Prostate gland (tissue), 2 donors: ENCODE results near the gene FBXO34. TPM values are rescaled to one million over a fixed set of nuclear protein-coding genes. Genes with fewer than 3 reads are reported as not detected.
"Not testable (repeated sequence)": the region's sequence is repeated elsewhere in the genome, so short reads cannot be mapped to it uniquely, and the experiment has no call there.

ENCODE experiments used
- DNase-seq: peaks from one replicate; pipeline ENCODE4 v3.0.0-alpha.2; 2019; ENCODE audit warnings: low spot score
- H3K27ac ChIP-seq, 2 donors: fragments of 200-600 bp; sonication (generic); 2 replicates each; pipeline ENCODE4 v1.5.1; 2017 to 2019
- H3K27me3 ChIP-seq: fragments of 200-600 bp; sonication (generic); replicated peaks from 2 replicates; pipeline ENCODE4 v1.5.1; 2019; ENCODE audit not compliant: insufficient read depth
- H3K36me3 ChIP-seq, 2 donors: fragments of 200-600 bp; sonication (generic); 1 replicate in 1 of 2; 2 replicates in 1 of 2; pipeline versions ENCODE4 v1.5.1 to v1.8.1; 2017 to 2019
- H3K4me1 ChIP-seq: fragments of 200-600 bp; sonication (generic); replicated peaks from 2 replicates; pipeline ENCODE4 v1.5.1; 2019
- H3K4me3 ChIP-seq, 2 donors: fragments of 200-600 bp; sonication (generic); 2 replicates each; pipeline ENCODE4 v1.5.1; 2017 to 2019
- H3K9me3 ChIP-seq: fragments of 200-600 bp; sonication (generic); 2 replicates; pipeline ENCODE4 v1.5.1; 2017
- POLR2A ChIP-seq: fragments of 450-650 bp; IDR thresholded peaks from one replicate; pipeline ENCODE4 v1.6.1; 2016; ENCODE audit warnings: antibody characterized with exemption, mild to moderate bottlenecking
- POLR2AphosphoS5 ChIP-seq: sonication (generic); formaldehyde crosslinking; IDR thresholded peaks from one replicate; pipeline ENCODE4 v1.6.1; 2017; ENCODE audit warnings: antibody characterized with exemption
- WGBS: methylation state at CpG from one replicate; pipeline ENCODE4 v1.1.5; 2018; 5-methylcytosine and 5-hydroxymethylcytosine counted together
- intact Hi-C: fragments of 100-400 bp; cut with DNase I; formaldehyde crosslinking; loops from one replicate; pipeline ENCODE4 v1.14.2; 2022
- total RNA-seq, 2 donors: library from RNA; depleted of rRNA; stranded (reverse); fragments of >200 nt; gene quantifications; one replicate each; pipeline ENCODE4 v1.1.0, GENCODE V29; 2016
- TF ChIP-seq, protein P1 (sequence below), 4 experiments: fragments of 200-600 bp in 2 of 4; fragments of 450-650 bp in 2 of 4; sonication (generic) in 2 of 4; IDR thresholded peaks; 1 replicate in 3 of 4; 2 replicates in 1 of 4; pipeline ENCODE4 v1.5.1; 2016 to 2019; ENCODE audit warnings: antibody characterized with exemption in 4 of 4, mild to moderate bottlenecking in 2 of 4, moderate library complexity in 2 of 4

Gene FBXO34
- total RNA-seq, 2 donors from 2014 or later: 37.8 to 73.3 TPM

DNA sequence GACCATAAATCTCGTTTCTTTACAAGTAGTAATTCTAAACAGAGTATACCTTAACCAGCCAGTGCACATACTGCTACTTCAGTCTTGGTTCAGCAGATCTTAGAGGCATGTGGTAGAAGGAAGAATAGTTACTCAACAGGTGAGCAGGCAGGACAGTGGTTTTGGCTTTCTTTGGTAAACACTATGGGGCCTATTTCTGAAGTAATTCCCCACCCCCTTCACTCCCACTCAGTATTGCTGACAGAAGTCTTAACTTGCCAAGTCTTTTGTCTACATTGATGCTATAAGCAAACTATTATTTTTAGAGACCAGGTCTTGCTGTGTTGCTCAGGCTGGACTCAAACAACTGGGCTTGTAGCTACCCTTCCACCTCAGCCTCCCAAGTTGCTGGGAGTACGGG lies 68.5 kb downstream of the FBXO34 start:
- no peaks in the 10 kb centered on the region for H3K9me3 ChIP-seq
- WGBS: 37% methylated on average over 2 of the region's 2 CpGs
- H3K27me3 ChIP-seq: no peaks in the 10 kb centered on the region
- H3K4me1 ChIP-seq: peaks cover 4% of the 10 kb centered on the region
- no peaks in the 10 kb centered on the region for H3K36me3 ChIP-seq
- intact Hi-C loops: no loop called here
- TF ChIP-seq POLR2AphosphoS5 (peak; percentile 8), POLR2A (no peak)
- TF ChIP-seq, protein P1, sequence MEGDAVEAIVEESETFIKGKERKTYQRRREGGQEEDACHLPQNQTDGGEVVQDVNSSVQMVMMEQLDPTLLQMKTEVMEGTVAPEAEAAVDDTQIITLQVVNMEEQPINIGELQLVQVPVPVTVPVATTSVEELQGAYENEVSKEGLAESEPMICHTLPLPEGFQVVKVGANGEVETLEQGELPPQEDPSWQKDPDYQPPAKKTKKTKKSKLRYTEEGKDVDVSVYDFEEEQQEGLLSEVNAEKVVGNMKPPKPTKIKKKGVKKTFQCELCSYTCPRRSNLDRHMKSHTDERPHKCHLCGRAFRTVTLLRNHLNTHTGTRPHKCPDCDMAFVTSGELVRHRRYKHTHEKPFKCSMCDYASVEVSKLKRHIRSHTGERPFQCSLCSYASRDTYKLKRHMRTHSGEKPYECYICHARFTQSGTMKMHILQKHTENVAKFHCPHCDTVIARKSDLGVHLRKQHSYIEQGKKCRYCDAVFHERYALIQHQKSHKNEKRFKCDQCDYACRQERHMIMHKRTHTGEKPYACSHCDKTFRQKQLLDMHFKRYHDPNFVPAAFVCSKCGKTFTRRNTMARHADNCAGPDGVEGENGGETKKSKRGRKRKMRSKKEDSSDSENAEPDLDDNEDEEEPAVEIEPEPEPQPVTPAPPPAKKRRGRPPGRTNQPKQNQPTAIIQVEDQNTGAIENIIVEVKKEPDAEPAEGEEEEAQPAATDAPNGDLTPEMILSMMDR (IDR thresholded peaks at IDR 0.05): no peak
- H3K27ac ChIP-seq: peak overlapping the region in 1 of 2 donors; percentile 22
- no peak overlapping the region for H3K4me3 ChIP-seq
- DNase-seq: no peak

DNA sequence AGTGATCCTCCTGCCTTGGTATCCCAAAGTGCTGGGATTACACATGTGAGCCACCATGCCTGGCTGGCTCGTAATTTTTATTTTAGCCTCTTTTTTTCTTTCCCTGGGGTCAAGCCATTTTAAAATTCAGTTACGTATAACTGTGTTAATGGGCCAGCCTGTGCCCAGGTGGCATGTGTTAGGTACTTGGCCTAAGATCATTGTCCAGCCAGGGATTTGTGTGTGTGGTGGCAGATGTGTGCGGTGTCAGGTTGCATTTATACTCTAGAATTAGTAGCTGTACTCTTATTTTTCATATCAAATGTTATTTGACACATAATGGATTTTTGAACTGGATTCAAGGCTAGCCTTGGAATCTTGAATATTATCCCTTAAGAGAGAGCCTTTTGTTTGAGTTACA lies 69.3 kb downstream of the FBXO34 start:
- DNase-seq: no peak
- no peak overlapping the region for H3K27ac ChIP-seq
- intact Hi-C loops: no loop called here
- H3K9me3 ChIP-seq: no peaks in the 10 kb centered on the region
- TF ChIP-seq, protein P1 (IDR thresholded peaks at IDR 0.05): no peak
- TF ChIP-seq POLR2AphosphoS5 (no peak), POLR2A (no peak)
- WGBS: 82% methylated on average over 3 of the region's 3 CpGs
- no peaks in the 10 kb centered on the region for H3K36me3 ChIP-seq
- no peak overlapping the region for H3K4me3 ChIP-seq
- H3K27me3 ChIP-seq: no peaks in the 10 kb centered on the region
- H3K4me1 ChIP-seq: peaks cover 4% of the 10 kb centered on the region

DNA sequence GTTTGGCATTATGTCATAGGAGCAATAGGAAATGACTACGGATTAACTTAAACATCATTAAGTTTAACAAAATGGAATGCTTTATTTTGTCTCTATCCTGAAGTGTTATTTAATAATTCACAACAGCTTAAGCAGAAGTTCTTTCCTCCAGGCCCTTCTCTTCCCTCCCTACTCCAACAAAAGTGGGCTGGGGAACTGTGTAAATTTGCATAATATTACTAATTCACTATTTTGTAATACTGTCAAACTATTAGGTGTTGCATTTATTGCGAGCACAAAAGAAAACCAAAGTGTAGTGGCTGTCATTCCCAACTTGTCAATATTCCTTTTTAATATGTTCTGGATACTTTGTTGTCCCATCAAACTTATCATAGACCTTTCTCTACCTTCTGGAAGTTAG lies 70.6 kb downstream of the FBXO34 start:
- Histone ChIP-seq H3K36me3 (no peaks in the 10 kb centered on the region), H3K9me3 (no peaks in the 10 kb centered on the region), H3K27me3 (no peaks in the 10 kb centered on the region), H3K27ac (no peak overlapping the region), H3K4me3 (no peak overlapping the region), H3K4me1 (no peaks in the 10 kb centered on the region)
- intact Hi-C loops: no loop called here
- WGBS: 85% methylated on average over 2 of the region's 2 CpGs
- TF ChIP-seq, protein P1 (IDR thresholded peaks at IDR 0.05): no peak
- TF ChIP-seq POLR2A (no peak), POLR2AphosphoS5 (no peak)
- DNase-seq: no peak

DNA sequence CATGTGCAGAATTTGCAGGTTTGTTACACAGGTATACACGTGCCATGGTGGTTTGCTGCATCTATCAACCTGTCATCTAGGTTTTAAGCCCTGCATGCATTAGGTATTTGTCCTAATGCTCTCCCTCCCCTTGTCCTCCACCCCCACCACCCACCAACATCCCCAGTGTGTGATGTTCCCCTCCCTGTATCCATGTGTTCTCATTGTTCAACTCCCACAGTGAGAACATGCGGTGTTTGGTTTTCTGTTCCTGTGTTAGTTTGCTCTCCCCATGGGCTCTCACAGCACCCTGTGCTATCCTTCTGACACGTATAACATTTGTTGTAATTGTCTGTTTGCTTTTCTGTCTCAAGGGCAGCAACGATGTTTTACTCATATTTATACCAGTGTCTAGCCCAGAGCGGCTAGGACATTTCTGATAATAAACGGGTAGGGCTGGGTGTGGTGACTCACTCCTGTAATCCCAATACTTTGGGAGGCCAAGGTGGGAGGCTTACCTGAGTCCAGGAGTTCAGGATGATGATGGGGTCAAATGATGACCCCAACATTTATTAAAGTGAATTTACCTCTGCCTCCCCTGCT lies 73.5 kb downstream of the FBXO34 start:
- intact Hi-C loops, H3K27ac ChIP-seq, H3K9me3 ChIP-seq, DNase-seq, H3K4me1 ChIP-seq, H3K4me3 ChIP-seq, H3K36me3 ChIP-seq, H3K27me3 ChIP-seq: not testable (repeated sequence)
- TF ChIP-seq POLR2AphosphoS5: peak; percentile 5
- 69% methylated on average over 6 of the region's 6 CpGs for WGBS

DNA sequence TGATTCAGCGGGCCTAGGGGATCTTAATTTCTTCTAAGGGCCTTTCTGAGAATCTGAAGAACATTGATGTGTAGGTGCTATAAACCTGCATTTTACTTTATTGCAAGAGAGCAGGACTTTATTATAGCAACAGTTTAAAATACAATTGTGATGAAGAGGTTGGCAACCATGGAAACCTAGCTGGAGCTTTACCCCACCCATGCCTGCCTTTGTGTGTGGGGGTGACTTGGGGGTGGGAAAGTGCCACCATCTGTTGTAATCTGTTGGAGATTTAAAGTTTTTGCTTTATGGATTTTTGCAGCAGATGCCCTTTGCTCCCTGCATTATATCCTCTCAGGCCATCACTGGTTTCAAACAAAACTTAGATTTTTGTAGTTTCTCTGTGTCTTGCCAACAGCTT lies 75.8 kb downstream of the FBXO34 start:
- intact Hi-C loops: no loop called here
- no peaks in the 10 kb centered on the region for H3K9me3 ChIP-seq
- no peak for TF ChIP-seq POLR2A
- TF ChIP-seq POLR2AphosphoS5: no peak
- TF ChIP-seq, protein P1 (IDR thresholded peaks at IDR 0.05): no peak
- no peaks in the 10 kb centered on the region for H3K27me3 ChIP-seq
- DNase-seq: no peak
- WGBS: 100% methylated on average over 1 of the region's 1 CpG
- no peak overlapping the region for H3K27ac ChIP-seq
- peaks cover 5% of the 10 kb centered on the region for H3K4me1 ChIP-seq
- H3K4me3 ChIP-seq: no peak overlapping the region
- H3K36me3 ChIP-seq: no peaks in the 10 kb centered on the region
